Muscle layer of colon (tissue), 2 donors: ENCODE data around the gene TNRC6A.
"Not testable (repeated sequence)": the region's sequence is repeated elsewhere in the genome, so short reads cannot be mapped to it uniquely, and the experiment has no call there.

Experiments
- H3K27ac ChIP-seq: one replicate; pipeline ENCODE4 v1.7.0; 2013; ENCODE audit warnings: low read depth, mild to moderate bottlenecking, low read length, moderate library complexity
- H3K27me3 ChIP-seq, 2 donors: one replicate each; pipeline ENCODE4 v1.7.0; 2013; ENCODE audit warnings: low read length in 2 of 2, mild to moderate bottlenecking in 2 of 2; ENCODE audit not compliant: insufficient read depth in 2 of 2, control insufficient read depth in 1 of 2
- H3K36me3 ChIP-seq: one replicate; pipeline ENCODE4 v1.7.0; 2013; ENCODE audit warnings: mild to moderate bottlenecking, low read length; ENCODE audit not compliant: insufficient read depth
- H3K4me1 ChIP-seq: one replicate; pipeline ENCODE4 v1.7.0; 2013; ENCODE audit warnings: mild to moderate bottlenecking, low read length; ENCODE audit not compliant: insufficient read depth
- H3K4me3 ChIP-seq, 2 donors: one replicate each; pipeline ENCODE4 v1.7.0; 2013; ENCODE audit warnings: low read length in 2 of 2, low read depth in 1 of 2, mild to moderate bottlenecking in 1 of 2, moderate library complexity in 1 of 2
- H3K9ac ChIP-seq: one replicate; pipeline ENCODE4 v1.7.0; 2013; ENCODE audit warnings: low read length
- H3K9me3 ChIP-seq: one replicate; pipeline ENCODE4 v1.7.0; 2013; ENCODE audit warnings: mild to moderate bottlenecking, low read length
- donor health status: abdominal sarcoma.
- donor health status: Adenocarcinoma of cecum.

TNRC6A gene

DNA sequence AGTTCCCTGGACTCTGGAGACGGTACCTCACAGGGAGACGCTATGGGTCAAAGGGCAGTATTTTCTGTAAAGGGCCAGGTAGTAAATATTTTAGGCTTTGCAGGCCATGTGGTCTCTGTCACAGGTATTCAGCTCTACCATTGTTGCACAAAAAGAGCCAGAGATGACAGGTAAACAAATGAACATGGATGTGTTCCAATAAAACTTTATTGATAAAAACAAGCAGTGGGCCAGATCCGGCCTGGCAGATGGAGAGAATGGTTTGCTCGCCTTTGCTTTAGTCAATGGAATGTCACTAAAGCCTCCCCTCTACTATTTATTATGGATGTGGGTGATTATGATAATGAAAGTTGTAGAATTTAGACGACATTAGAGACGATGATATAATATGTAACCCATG lies 107.4 kb downstream of the TNRC6A start:
- H3K9me3 ChIP-seq = no peaks in the 10 kb centered on the region
- H3K9ac ChIP-seq = no peak overlapping the region
- H3K27ac ChIP-seq = no peak overlapping the region
- peaks cover 6% of the 10 kb centered on the region for H3K4me1 ChIP-seq
- H3K27me3 ChIP-seq = no peaks in the 10 kb centered on the region
- no peaks in the 10 kb centered on the region for H3K36me3 ChIP-seq
- H3K4me3 ChIP-seq = no peak overlapping the region

- Histone ChIP-seq H3K4me3 (no peak overlapping the region), H3K4me1 (peaks cover 6% of the 10 kb centered on the region), H3K9me3 (no peaks in the 10 kb centered on the region), H3K36me3 (no peaks in the 10 kb centered on the region), H3K9ac (no peak overlapping the region), H3K27ac (no peak overlapping the region), H3K27me3 (no peaks in the 10 kb centered on the region)
Observed at GRCh38 chr16:24837969-24838368, 108.5 kb downstream of the TNRC6A start.

- Histone ChIP-seq H3K9me3 (no peaks in the 10 kb centered on the region), H3K27ac (no peak overlapping the region), H3K27me3 (no peaks in the 10 kb centered on the region), H3K4me1 (peaks cover 6% of the 10 kb centered on the region), H3K36me3 (no peaks in the 10 kb centered on the region), H3K4me3 (no peak overlapping the region), H3K9ac (no peak overlapping the region)
Observed at GRCh38 chr16:24838554-24839266, 109.3 kb downstream of the TNRC6A start.

- H3K36me3 ChIP-seq = no peaks in the 10 kb centered on the region
- peaks cover 5% of the 10 kb centered on the region for H3K4me1 ChIP-seq
- H3K9ac ChIP-seq = no peak overlapping the region
- H3K4me3 ChIP-seq = no peak overlapping the region
- no peaks in the 10 kb centered on the region for H3K27me3 ChIP-seq
- no peak overlapping the region for H3K27ac ChIP-seq
- no peaks in the 10 kb centered on the region for H3K9me3 ChIP-seq
Observed at GRCh38 chr16:24839347-24839972, 110.0 kb downstream of the TNRC6A start.

GRCh38 chr16:24841291-24841690 lies 111.8 kb downstream of the TNRC6A start:
- H3K9ac ChIP-seq = no peak overlapping the region
- no peaks in the 10 kb centered on the region for H3K4me1 ChIP-seq
- no peak overlapping the region for H3K27ac ChIP-seq
- no peaks in the 10 kb centered on the region for H3K36me3 ChIP-seq
- H3K9me3 ChIP-seq = no peaks in the 10 kb centered on the region
- no peaks in the 10 kb centered on the region for H3K27me3 ChIP-seq
- no peak overlapping the region for H3K4me3 ChIP-seq

GRCh38 chr16:24844101-24845030 lies 114.9 kb downstream of the TNRC6A start:
- no peak overlapping the region for H3K27ac ChIP-seq
- H3K4me1 ChIP-seq = no peaks in the 10 kb centered on the region

GRCh38 chr16:24845031-24845365 lies 115.5 kb downstream of the TNRC6A start:
- H3K27ac ChIP-seq = not testable (repeated sequence)

More at GRCh38 chr16:24844101-24845030, 114.9 kb downstream of the TNRC6A start:
- Histone ChIP-seq H3K27me3 (no peaks in the 10 kb centered on the region), H3K36me3 (no peaks in the 10 kb centered on the region), H3K4me3 (no peak overlapping the region), H3K9ac (no peak overlapping the region), H3K9me3 (no peaks in the 10 kb centered on the region)

DNA sequence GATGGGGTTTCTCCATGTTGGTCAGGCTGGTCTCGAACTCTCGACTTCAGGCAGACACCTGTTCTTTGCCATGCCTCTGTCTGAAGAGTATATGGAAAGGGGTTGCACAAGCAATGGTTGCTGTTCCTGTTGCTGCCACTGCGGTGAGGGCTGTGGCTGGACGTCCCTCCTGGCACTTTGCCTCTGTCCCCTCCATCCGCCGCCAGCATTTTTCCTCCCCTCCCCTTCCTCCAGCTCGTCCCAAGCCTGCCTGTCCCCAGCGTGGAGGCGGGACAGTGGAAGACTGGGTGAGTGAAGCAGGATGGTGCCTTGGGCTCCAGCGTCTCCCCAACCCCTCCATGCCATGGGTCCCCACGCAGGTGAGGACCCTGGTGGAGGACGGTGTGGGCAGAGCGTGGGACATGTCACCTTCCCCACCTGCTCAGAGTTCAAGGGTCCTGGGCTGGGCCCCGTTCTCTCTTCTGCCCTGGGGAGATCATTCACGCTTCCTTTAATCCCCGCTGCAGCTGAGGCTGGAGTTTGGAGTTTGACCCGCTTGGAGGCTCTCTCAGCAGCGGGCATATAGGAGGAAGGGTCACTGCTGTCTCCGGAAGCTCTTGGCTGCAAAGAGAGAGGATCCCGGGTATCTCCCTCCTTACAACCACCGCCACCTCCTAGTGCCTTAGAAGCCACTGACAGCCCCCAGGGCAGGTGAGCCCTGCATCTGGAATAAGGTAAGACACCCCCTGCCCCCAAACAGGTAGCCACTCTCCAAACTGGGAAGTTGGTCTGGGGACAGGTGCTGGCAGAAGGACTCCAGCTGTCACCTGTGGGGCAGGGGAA lies 116.5 kb downstream of the TNRC6A start, which contains the start of gene SLC5A11:
Gene SLC5A11 (plus strand): TSS at position 238 of the 822 bp plus-strand sequence. CDS start 12,681 bp downstream, outside the sequence.
- no peaks in the 10 kb centered on the region for H3K36me3 ChIP-seq
- H3K4me1 ChIP-seq = no peaks in the 10 kb centered on the region
- H3K9me3 ChIP-seq = no peaks in the 10 kb centered on the region
- H3K27ac ChIP-seq = no peak within 1 kb of the TSS
- H3K27me3 ChIP-seq = no peaks in the 10 kb centered on the region
- H3K9ac ChIP-seq = no peak within 1 kb of the TSS
- no peak within 1 kb of the TSS for H3K4me3 ChIP-seq

More at GRCh38 chr16:24845031-24845365, 115.5 kb downstream of the TNRC6A start:
- not testable (repeated sequence) for H3K9ac ChIP-seq, H3K36me3 ChIP-seq, H3K9me3 ChIP-seq, H3K27me3 ChIP-seq, H3K4me1 ChIP-seq, H3K4me3 ChIP-seq

- Histone ChIP-seq H3K4me1 (no peaks in the 10 kb centered on the region), H3K4me3 (no peak overlapping the region)
Observed at GRCh38 chr16:24846548-24847357, 117.3 kb downstream of the TNRC6A start.

DNA sequence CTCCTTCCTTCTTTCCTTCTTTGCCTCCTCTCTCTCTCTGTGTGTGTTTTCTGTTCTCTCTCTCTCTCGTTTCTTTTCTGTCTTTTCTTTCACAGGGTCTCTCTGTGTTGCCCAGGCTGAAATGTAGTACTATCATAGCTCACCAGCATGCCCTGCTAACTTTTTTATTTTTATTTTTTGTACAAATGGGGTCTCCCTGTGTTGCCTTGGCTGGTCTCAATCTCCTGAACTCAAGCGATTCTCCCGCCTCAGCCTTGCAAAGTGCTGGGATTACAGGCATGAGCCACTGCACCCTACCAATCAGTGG lies 117.9 kb downstream of the TNRC6A start:
- no peak overlapping the region for H3K4me3 ChIP-seq
- no peaks in the 10 kb centered on the region for H3K36me3 ChIP-seq
- no peak overlapping the region for H3K9ac ChIP-seq
- no peaks in the 10 kb centered on the region for H3K27me3 ChIP-seq
- H3K4me1 ChIP-seq = no peaks in the 10 kb centered on the region
- H3K9me3 ChIP-seq = no peaks in the 10 kb centered on the region
- H3K27ac ChIP-seq = no peak overlapping the region

More at GRCh38 chr16:24846548-24847357, 117.3 kb downstream of the TNRC6A start:
- H3K9me3 ChIP-seq = no peaks in the 10 kb centered on the region
- H3K36me3 ChIP-seq = no peaks in the 10 kb centered on the region
- no peaks in the 10 kb centered on the region for H3K27me3 ChIP-seq
- H3K9ac ChIP-seq = no peak overlapping the region
- no peak overlapping the region for H3K27ac ChIP-seq
